Neural cell (in vitro differentiated cells): ENCODE data around the gene ZNF831. TPM values are rescaled to one million over a fixed set of nuclear protein-coding genes. Genes with fewer than 3 reads are reported as not detected.
A peak's percentile ranks its signal among the peaks of the same experiment; 100 is the strongest.

ENCODE experiments used
- H2AFZ ChIP-seq: fragments of 200-600, 300-800 bp; sonication (generic), shearing (Covaris generic); 2 replicates; pipeline ENCODE4 v1.6.0; 2014; ENCODE audit warnings: low read depth, mild to moderate bottlenecking, antibody characterized with exemption, low read length, moderate library complexity
- H3F3A ChIP-seq: fragments of 200-600 bp; shearing (Covaris generic); 2 replicates; pipeline ENCODE4 v1.6.1; 2016; ENCODE audit warnings: mild to moderate bottlenecking, moderate library complexity, mixed read lengths, antibody characterized with exemption, low read length; ENCODE audit not compliant: insufficient read depth, poor library complexity, severe bottlenecking
- H3K27ac ChIP-seq: fragments of 200-600, 300-800 bp; sonication (generic), shearing (Covaris generic); 2 replicates; pipeline ENCODE4 v1.5.1; 2014; ENCODE audit warnings: mild to moderate bottlenecking, low read length, moderate library complexity
- H3K27me3 ChIP-seq: fragments of 300-800, 200-600 bp; sonication (generic), shearing (Covaris generic); 2 replicates; pipeline ENCODE4 v1.6.0; 2014; ENCODE audit warnings: mild to moderate bottlenecking, low read depth, low read length, moderate library complexity; ENCODE audit not compliant: insufficient read depth
- H3K36me3 ChIP-seq: fragments of 300-800, 200-600 bp; sonication (generic), shearing (Covaris generic); 2 replicates; pipeline ENCODE4 v1.5.1; 2014; ENCODE audit warnings: mild to moderate bottlenecking, antibody characterized with exemption, low read length, moderate library complexity; ENCODE audit not compliant: insufficient read depth
- H3K4me2 ChIP-seq: fragments of 300-800, 200-600 bp; sonication (generic), shearing (Covaris generic); 2 replicates; pipeline ENCODE4 v1.6.0; 2014; ENCODE audit warnings: mild to moderate bottlenecking, low read length
- H3K4me3 ChIP-seq: fragments of 300-800, 200-600 bp; sonication (generic), shearing (Covaris generic); 2 replicates; pipeline ENCODE4 v1.5.1; 2014; ENCODE audit warnings: mild to moderate bottlenecking, low read length, moderate library complexity
- H3K79me2 ChIP-seq: fragments of 200-600 bp; shearing (Covaris generic); replicated peaks from 2 replicates; pipeline ENCODE4 v1.6.0; 2014; ENCODE audit warnings: mild to moderate bottlenecking, low read length, moderate library complexity; ENCODE audit not compliant: insufficient read depth
- H3K9ac ChIP-seq: fragments of 300-800, 200-600 bp; sonication (generic), shearing (Covaris generic); 2 replicates; pipeline ENCODE4 v1.6.1; 2016; ENCODE audit warnings: mild to moderate bottlenecking, low read length, mixed read lengths
- H3K9me2 ChIP-seq: fragments of 200-600 bp; shearing (Covaris generic); 2 replicates; pipeline ENCODE4 v1.6.1; 2016; ENCODE audit warnings: mild to moderate bottlenecking, low read length, mixed read lengths; ENCODE audit not compliant: insufficient read depth
- H3K9me3 ChIP-seq: fragments of 200-600, 300-800 bp; sonication (generic), shearing (Covaris generic); 2 replicates; pipeline ENCODE4 v1.6.1; 2016; ENCODE audit warnings: mild to moderate bottlenecking, mixed run types, low read length, moderate library complexity, mixed read lengths
- H4K20me1 ChIP-seq: fragments of 200-600 bp; shearing (Covaris generic); 2 replicates; pipeline ENCODE4 v1.6.1; 2016; ENCODE audit warnings: mild to moderate bottlenecking, mixed run types; ENCODE audit not compliant: insufficient read depth
- CTCF ChIP-seq: fragments of 450-650 bp; IDR thresholded peaks from 2 replicates; pipeline ENCODE4 v1.5.1; 2014; ENCODE audit warnings: antibody characterized with exemption, mild to moderate bottlenecking, moderate library complexity; ENCODE audit not compliant: poor library complexity, severe bottlenecking
- EP300 ChIP-seq: fragments of 450-650 bp; conservative IDR thresholded peaks from 2 replicates; pipeline ENCODE4 v1.6.1; 2014; ENCODE audit warnings: antibody characterized with exemption, mild to moderate bottlenecking, moderate library complexity; ENCODE audit not compliant: poor library complexity, severe bottlenecking
- EZH2 ChIP-seq: fragments of 200-600, 300-800 bp; shearing (Covaris generic), sonication (generic); IDR thresholded peaks from 2 replicates; pipeline ENCODE4 v1.6.1; 2014; ENCODE audit warnings: antibody characterized with exemption, low read length, borderline replicate concordance, mild to moderate bottlenecking; ENCODE audit not compliant: insufficient read depth, poor library complexity, severe bottlenecking
- MXI1 ChIP-seq: fragments of 450-650 bp; conservative IDR thresholded peaks from 2 replicates; pipeline ENCODE4 v1.6.1; 2014; ENCODE audit warnings: antibody characterized with exemption, mild to moderate bottlenecking; ENCODE audit not compliant: poor library complexity, severe bottlenecking
- POLR2AphosphoS5 ChIP-seq: IDR thresholded peaks from 2 replicates; pipeline ENCODE4 v1.6.1; 2012
- RAD21 ChIP-seq: fragments of 450-650 bp; conservative IDR thresholded peaks from 2 replicates; pipeline ENCODE4 v1.6.1; 2014; ENCODE audit warnings: antibody characterized with exemption, mild to moderate bottlenecking, moderate library complexity
- REST ChIP-seq: IDR thresholded peaks from 2 replicates; pipeline ENCODE4 v1.6.1; 2012; ENCODE audit warnings: borderline replicate concordance
- SMC3 ChIP-seq: fragments of 450-650 bp; conservative IDR thresholded peaks from 2 replicates; pipeline ENCODE4 v1.6.1; 2014; ENCODE audit warnings: antibody characterized with exemption, mild to moderate bottlenecking, moderate library complexity; ENCODE audit not compliant: poor library complexity
- TAF1 ChIP-seq: IDR thresholded peaks from 2 replicates; pipeline ENCODE4 v1.6.1; 2012; ENCODE audit warnings: low read depth
- polyA plus RNA-seq: library from polyadenylated mRNA; depleted of rRNA; stranded (reverse); fragments of >200 nt; gene quantifications from 2 replicates; pipeline ENCODE4 v1.2.3, GENCODE V29; 2014

The ZNF831 gene
- polyA plus RNA-seq, 1 donor from 2014 or later: not detected

GRCh38 chr20:59223182-59223601 lies 59.6 kb downstream of the ZNF831 start:
- Histone ChIP-seq H3K4me2 (no peak overlapping the region), H2AFZ (no peak overlapping the region), H3K27ac (peak overlapping the region; percentile 11), H3K79me2 (no peaks in the 10 kb centered on the region), H3K4me3 (peak overlapping the region; percentile 59), H3K9ac (peak overlapping the region; percentile 52), H3K9me3 (no peaks in the 10 kb centered on the region), H3K27me3 (no peaks in the 10 kb centered on the region), H3F3A (no peaks in the 10 kb centered on the region), H4K20me1 (no peaks in the 10 kb centered on the region), H3K9me2 (no peaks in the 10 kb centered on the region), H3K36me3 (no peaks in the 10 kb centered on the region)
- TF ChIP-seq CTCF (peak; percentile 57), REST (no peak), SMC3 (peak; percentile 36), RAD21 (peak; percentile 54)

- Histone ChIP-seq H3K27ac (no peak overlapping the region), H3K9me2 (no peaks in the 10 kb centered on the region), H3K79me2 (no peaks in the 10 kb centered on the region), H3K9ac (no peak overlapping the region), H3K4me3 (no peak overlapping the region), H2AFZ (no peak overlapping the region), H3K9me3 (no peaks in the 10 kb centered on the region), H3K4me2 (no peak overlapping the region), H3F3A (no peaks in the 10 kb centered on the region), H4K20me1 (no peaks in the 10 kb centered on the region), H3K36me3 (no peaks in the 10 kb centered on the region), H3K27me3 (no peaks in the 10 kb centered on the region)
- TF ChIP-seq TAF1 (no peak), REST (no peak), RAD21 (no peak), EZH2 (no peak), SMC3 (no peak), MXI1 (no peak), POLR2AphosphoS5 (no peak), EP300 (no peak), CTCF (no peak)
Measured at GRCh38 chr20:59223750-59224149, 60.1 kb downstream of the ZNF831 start.
